DOHH2 (cell line): ENCODE measurements around the gene CNN1.

Experiments
- CTCF ChIP-seq: fragments of 200-600 bp; sonication (generic); IDR thresholded peaks from one replicate; pipeline ENCODE4 v1.5.1; 2014; ENCODE audit warnings: antibody characterized with exemption, mild to moderate bottlenecking, low read depth, low read length; ENCODE audit not compliant: poor library complexity, severe bottlenecking
- EZH2phosphoT487 ChIP-seq: fragments of 200-600 bp; sonication (generic); IDR thresholded peaks from 2 replicates; pipeline ENCODE4 v1.6.1; 2017; ENCODE audit warnings: borderline replicate concordance, mild to moderate bottlenecking, antibody characterized with exemption, low read length, moderate library complexity, mixed read lengths

GRCh38 chr19:11554160-11554559, 15.5 kb downstream of the CNN1 start:
- TF ChIP-seq CTCF = no peak
- TF ChIP-seq EZH2phosphoT487 = no peak
